Spleen (tissue), 11 donors: ENCODE data around the gene FBN1. TPM values are rescaled to one million over a fixed set of nuclear protein-coding genes. Genes with fewer than 3 reads are reported as not detected.

Experiments used
- DNase-seq: peaks from one replicate; pipeline ENCODE4 v3.0.0-alpha.2; 2020
- H3K27ac ChIP-seq, 8 donors: fragments of 200-600 bp; sonication (generic) in 7 of 8; 1 replicate in 4 of 8; 2 replicates in 4 of 8; pipeline versions ENCODE4 v1.5.0 to v1.8.0; 2016 to 2021; ENCODE audit warnings: inconsistent platforms in 4 of 8, mild to moderate bottlenecking in 4 of 8, moderate library complexity in 1 of 8
- H3K27me3 ChIP-seq, 7 donors: fragments of 200-600 bp; sonication (generic) in 6 of 7; replicated peaks in 1 of 7; 1 replicate in 4 of 7; 2 replicates in 3 of 7; pipeline versions ENCODE4 v1.5.0 to v1.8.0; 2016 to 2021; ENCODE audit warnings: inconsistent platforms in 3 of 7, mild to moderate bottlenecking in 1 of 7
- H3K36me3 ChIP-seq, 6 donors: fragments of 200-600 bp; sonication (generic) in 5 of 6; 1 replicate in 4 of 6; 2 replicates in 2 of 6; pipeline versions ENCODE4 v1.5.0 to v1.8.0; 2016 to 2021; ENCODE audit warnings: inconsistent platforms in 2 of 6
- H3K4me1 ChIP-seq, 6 donors: fragments of 200-600 bp; sonication (generic) in 5 of 6; 1 replicate in 3 of 6; 2 replicates in 3 of 6; pipeline versions ENCODE4 v1.5.0 to v1.8.0; 2016 to 2021; ENCODE audit warnings: inconsistent platforms in 3 of 6
- H3K4me3 ChIP-seq, 8 donors: fragments of 200-600 bp; sonication (generic) in 7 of 8; 1 replicate in 4 of 8; 2 replicates in 4 of 8; pipeline versions ENCODE4 v1.5.0 to v1.8.0; 2016 to 2021; ENCODE audit warnings: inconsistent platforms in 4 of 8, mild to moderate bottlenecking in 4 of 8, moderate library complexity in 2 of 8
- H3K9me3 ChIP-seq, 8 donors: fragments of 200-600 bp; sonication (generic) in 7 of 8; 1 replicate in 4 of 8; 2 replicates in 4 of 8; pipeline versions ENCODE4 v1.5.0 to v1.8.0; 2016 to 2021; ENCODE audit warnings: inconsistent platforms in 4 of 8
- CTCF ChIP-seq, 11 experiments: fragments of 200-600 bp in 7 of 11; fragments of 450-650 bp in 4 of 11; sonication (generic) in 4 of 11; IDR thresholded peaks in 8 of 11; conservative IDR thresholded peaks in 3 of 11; 1 replicate in 7 of 11; 2 replicates in 4 of 11; pipeline versions ENCODE4 v1.4.0 to v1.8.0; 2016 to 2021; ENCODE audit warnings: antibody characterized with exemption in 11 of 11, inconsistent platforms in 4 of 11, mild to moderate bottlenecking in 1 of 11
- POLR2A ChIP-seq, 3 donors: fragments of 450-650 bp; IDR thresholded peaks; one replicate each; pipeline ENCODE4 v1.5.1; 2017; ENCODE audit warnings: antibody characterized with exemption in 3 of 3, mild to moderate bottlenecking in 1 of 3
- POLR2AphosphoS5 ChIP-seq, 3 donors: sonication (generic); formaldehyde crosslinking; IDR thresholded peaks; one replicate each; pipeline ENCODE4 v1.5.1; 2017; ENCODE audit warnings: antibody characterized with exemption in 3 of 3
- WGBS, 5 donors: extraction: QIAGEN DNeasy Blood & Tissue Kit in 3 of 5; methylation state at CpG; one replicate each; pipeline versions ENCODE4 v1.1.5 to v1.1.7; 2013 to 2018; 5-methylcytosine and 5-hydroxymethylcytosine counted together
- intact Hi-C: fragments of 100-400 bp; cut with DNase I; formaldehyde crosslinking; loops from one replicate; pipeline ENCODE4 v1.15.0; 2023; ENCODE audit warnings: low total_unique reads
- polyA plus RNA-seq, 3 donors: library from polyadenylated mRNA; stranded (reverse); fragments of 200-250 nt; gene quantifications; one replicate each; pipeline ENCODE4 v1.2.1, GENCODE V29; 2013
- total RNA-seq, 7 donors: library from RNA; depleted of rRNA in 3 of 7; stranded (reverse); fragments of >200 nt in 3 of 7; fragmentation: NEBNext Ultra II Directional in 4 of 7; extraction: Animal tissue kit (Norgen Biotek cat#: 25700) in 4 of 7; gene quantifications; one replicate each; pipeline versions ENCODE4 v1.1.0 to v1.2.1, GENCODE V29; 2016 to 2021
- donor health status: healthy with polysubstance abuse.
- donor health status: DM: no; HTN: no; CAD: no; lungs with moderate emphysema.
- donor health status: DM: no; HTN: no; CAD: no.
- donor health status: Bipolar disorder and iron deficiency.
- donor health status: healthy.
- donor health status: DM: no; HTN: no; CAD: no.
- donor health status: DM: yes; HTN: yes; CAD: no.

The FBN1 gene
- total and polyA plus RNA-seq, 10 donors: 3.2 to 139 (median 45.4) TPM

- intact Hi-C loops: no loop called here
- TF ChIP-seq POLR2A (IDR thresholded peaks at IDR 0.05) (no peak), CTCF (IDR thresholded peaks at IDR 0.05 in 8 of 11, conservative IDR thresholded peaks at IDR 0.05 in 3 of 11) (no peak), POLR2AphosphoS5 (IDR thresholded peaks at IDR 0.05) (no peak)
- Histone ChIP-seq H3K9me3 (no peaks in the 10 kb centered on the region), H3K4me1 (no peaks in the 10 kb centered on the region), H3K27ac (peak overlapping the region in 1 of 8 donors; percentile 9), H3K4me3 (no peak overlapping the region), H3K27me3 (no peaks in the 10 kb centered on the region), H3K36me3 (peaks cover 0 to 88% (median 23%) of the 10 kb centered on the region in 6 donors)
- WGBS, 5 donors: 78 to 100% (median 92%) methylated on average over 1 of the region's 1 CpG
- DNase-seq: no peak
Observed at GRCh38 chr15:48493084-48493762, 152.3 kb downstream of the FBN1 start.

- no peaks in the 10 kb centered on the region for H3K9me3 ChIP-seq
- DNase-seq: no peak
- H3K27me3 ChIP-seq: no peaks in the 10 kb centered on the region
- no peak overlapping the region for H3K4me3 ChIP-seq
- H3K27ac ChIP-seq: no peak overlapping the region
- TF ChIP-seq POLR2A (IDR thresholded peaks at IDR 0.05) (no peak), POLR2AphosphoS5 (IDR thresholded peaks at IDR 0.05) (no peak)
- no peaks in the 10 kb centered on the region for H3K4me1 ChIP-seq
- 58 to 78% (median 68%) methylated on average over 2 of the region's 2 CpGs for whole genome bisulfite sequencing, 5 donors
- peaks cover 0 to 99% (median 33%) of the 10 kb centered on the region in 6 donors for H3K36me3 ChIP-seq
- intact Hi-C loops: no loop called here
Observed at GRCh38 chr15:48486228-48486627, 159.3 kb downstream of the FBN1 start.

GRCh38 chr15:48481802-48482201, 163.7 kb downstream of the FBN1 start:
- Histone ChIP-seq H3K36me3 (peaks cover 0 to 88% (median 6%) of the 10 kb centered on the region in 6 donors), H3K4me1 (no peaks in the 10 kb centered on the region), H3K27ac (no peak overlapping the region), H3K9me3 (no peaks in the 10 kb centered on the region), H3K27me3 (no peaks in the 10 kb centered on the region), H3K4me3 (no peak overlapping the region)
- intact Hi-C loops: no loop called here
- no peak for DNase-seq
- no peak for TF ChIP-seq CTCF (IDR thresholded peaks at IDR 0.05 in 8 of 11, conservative IDR thresholded peaks at IDR 0.05 in 3 of 11)
- TF ChIP-seq POLR2AphosphoS5 (IDR thresholded peaks at IDR 0.05): no peak
- TF ChIP-seq POLR2A (IDR thresholded peaks at IDR 0.05): no peak
- 80 to 92% (median 83%) methylated on average over 2 of the region's 2 CpGs for WGBS, 5 donors

GRCh38 chr15:48479751-48480150, 165.8 kb downstream of the FBN1 start:
- H3K4me3 ChIP-seq: no peak overlapping the region
- intact Hi-C loops: no loop called here
- H3K27ac ChIP-seq: no peak overlapping the region
- no peaks in the 10 kb centered on the region for H3K4me1 ChIP-seq
- no peak for DNase-seq
- 88 to 95% (median 92%) methylated on average over 2 of the region's 2 CpGs for WGBS, 5 donors
- H3K27me3 ChIP-seq: no peaks in the 10 kb centered on the region
- no peak for TF ChIP-seq POLR2A (IDR thresholded peaks at IDR 0.05)
- TF ChIP-seq CTCF (IDR thresholded peaks at IDR 0.05 in 8 of 11, conservative IDR thresholded peaks at IDR 0.05 in 3 of 11): no peak
- TF ChIP-seq POLR2AphosphoS5 (IDR thresholded peaks at IDR 0.05): no peak
- no peaks in the 10 kb centered on the region for H3K9me3 ChIP-seq
- peaks cover 0 to 68% (median 4%) of the 10 kb centered on the region in 6 donors for H3K36me3 ChIP-seq
